NCI-H2171 treated with DMSO at 0.1 percent for 48 hours (cell line): Measurements from ENCODE around the gene OGN.

Source experiments
- DNase-seq: peaks from one replicate; lab custom pipeline; 2025; lab: John Stamatoyannopoulos, UW

The OGN gene

GRCh38 chr9:92405818-92406217 is 1.4 kb upstream of the OGN start:
- no peak for DNase-seq

- DNase-seq, result no peak
Observed at GRCh38 chr9:92402826-92403745, 1.3 kb downstream of the OGN start.

GRCh38 chr9:92402360-92402759 is 2.0 kb downstream of the OGN start:
- no peak for DNase-seq

- DNase-seq, result no peak
Observed at GRCh38 chr9:92397853-92398252, 6.5 kb downstream of the OGN start.

GRCh38 chr9:92395617-92396016 is 8.8 kb downstream of the OGN start:
- no peak for DNase-seq

- DNase-seq, result no peak
Observed at GRCh38 chr9:92393686-92394085, 10.7 kb downstream of the OGN start.

- no peak for DNase-seq
Observed at GRCh38 chr9:92392690-92393089, 11.7 kb downstream of the OGN start.

GRCh38 chr9:92385953-92386352 is 18.4 kb downstream of the OGN start:
- no peak for DNase-seq

- DNase-seq, result no peak
Observed at GRCh38 chr9:92385477-92385876, 18.9 kb downstream of the OGN start.

GRCh38 chr9:92385001-92385400 is 19.4 kb downstream of the OGN start:
- DNase-seq, result no peak

GRCh38 chr9:92384375-92384774 is 20.0 kb downstream of the OGN start:
- DNase-seq, result no peak

GRCh38 chr9:92381775-92382174 is 22.6 kb downstream of the OGN start:
- DNase-seq, result no peak

GRCh38 chr9:92380603-92381002 is 23.8 kb downstream of the OGN start:
- DNase-seq, result no peak

GRCh38 chr9:92378865-92379560 is 25.4 kb downstream of the OGN start:
- DNase-seq, result no peak

GRCh38 chr9:92377876-92378275 is 26.5 kb downstream of the OGN start:
- peak; percentile 6 for DNase-seq

- DNase-seq, result no peak
Observed at GRCh38 chr9:92373167-92373566, 31.2 kb downstream of the OGN start.

- DNase-seq, result no peak
Observed at GRCh38 chr9:92369075-92369474, 35.3 kb downstream of the OGN start.

- DNase-seq, result no peak
Observed at GRCh38 chr9:92360083-92360482, 44.3 kb downstream of the OGN start.

- DNase-seq, result no peak
Observed at GRCh38 chr9:92359394-92359995, 44.9 kb downstream of the OGN start.

- no peak for DNase-seq
Observed at GRCh38 chr9:92353051-92353450, 51.3 kb downstream of the OGN start.

- no peak for DNase-seq
Observed at GRCh38 chr9:92350740-92351133, 53.6 kb downstream of the OGN start.

GRCh38 chr9:92349771-92350739 is 54.3 kb downstream of the OGN start:
- DNase-seq, result no peak
